Measurements from ENCODE around the gene ANKRD24.
"Not testable (repeated sequence)": the region's sequence is repeated elsewhere in the genome, so short reads cannot be mapped to it uniquely, and the experiment has no call there.

The ANKRD24 gene

GRCh38 chr19:4215807-4216206 lies 33.3 kb downstream of the ANKRD24 start:
- Histone ChIP-seq H3K4me2 (ENCODE audit: insufficient read depth, low read length) (no peak overlapping the region), H3K36me3 (ENCODE audit: insufficient read depth, low read length) (no peaks in the 10 kb centered on the region), H3K27ac (ENCODE audit: low read length) (no peak overlapping the region), H3K9ac (ENCODE audit: low read depth, low read length) (no peak overlapping the region), H4K20me1 (ENCODE audit: insufficient read depth, low read length) (0 out of 2 replicates have a peak, but pooled peaks cover 4% of the 10 kb centered on the region), H3K4me3 (ENCODE audit: low read depth in 1 of 2, low read length in 2 of 2) (no peak overlapping the region), H3K79me2 (ENCODE audit: insufficient read depth, low read length) (no peaks in the 10 kb centered on the region), H3K27me3 (ENCODE audit: insufficient read depth, low read length, poor library complexity) (no peaks in the 10 kb centered on the region), H3K9me3 (ENCODE audit: insufficient read depth, low read length, severe bottlenecking) (no peaks in the 10 kb centered on the region), H3K4me1 (ENCODE audit: insufficient read depth, low read length) (no peaks in the 10 kb centered on the region), H2AFZ (ENCODE audit: low read depth, low read length) (no peak overlapping the region)
- TF ChIP-seq CTCF (IDR thresholded peaks at IDR 0.05; ENCODE audit: borderline replicate concordance, extremely low read depth, low read length, poor library complexity, severe bottlenecking): no peak
- TF ChIP-seq EZH2 (IDR thresholded peaks at IDR 0.05; ENCODE audit: borderline replicate concordance, low read depth, low read length, severe bottlenecking): no peak
- ATAC-seq (ENCODE audit: insufficient read depth, low read depth) (no peak), DNase-seq (no peak)

- no peak for ATAC-seq (ENCODE audit: insufficient read depth, low read depth)
- H3K27ac ChIP-seq (ENCODE audit: low read length): no peak overlapping the region
- no peaks in the 10 kb centered on the region for H3K4me1 ChIP-seq (ENCODE audit: insufficient read depth, low read length)
- H3K4me2 ChIP-seq (ENCODE audit: insufficient read depth, low read length): no peak overlapping the region
- no peak overlapping the region for H2AFZ ChIP-seq (ENCODE audit: low read depth, low read length)
- H3K36me3 ChIP-seq (ENCODE audit: insufficient read depth, low read length): no peaks in the 10 kb centered on the region
- TF ChIP-seq CTCF (IDR thresholded peaks at IDR 0.05; ENCODE audit: borderline replicate concordance, extremely low read depth, low read length, poor library complexity, severe bottlenecking) (no peak), EZH2 (IDR thresholded peaks at IDR 0.05; ENCODE audit: borderline replicate concordance, low read depth, low read length, severe bottlenecking) (no peak)
- no peak overlapping the region for H3K4me3 ChIP-seq (ENCODE audit: low read depth in 1 of 2, low read length in 2 of 2)
- no peak overlapping the region for H3K9ac ChIP-seq (ENCODE audit: low read depth, low read length)
- 0 out of 2 replicates have a peak, but pooled peaks cover 4% of the 10 kb centered on the region for H4K20me1 ChIP-seq (ENCODE audit: insufficient read depth, low read length)
- no peaks in the 10 kb centered on the region for H3K79me2 ChIP-seq (ENCODE audit: insufficient read depth, low read length)
- no peaks in the 10 kb centered on the region for H3K27me3 ChIP-seq (ENCODE audit: insufficient read depth, low read length, poor library complexity)
- no peaks in the 10 kb centered on the region for H3K9me3 ChIP-seq (ENCODE audit: insufficient read depth, low read length, severe bottlenecking)
- no peak for DNase-seq
Measured at GRCh38 chr19:4216846-4217245, 34.4 kb downstream of the ANKRD24 start.

DNA sequence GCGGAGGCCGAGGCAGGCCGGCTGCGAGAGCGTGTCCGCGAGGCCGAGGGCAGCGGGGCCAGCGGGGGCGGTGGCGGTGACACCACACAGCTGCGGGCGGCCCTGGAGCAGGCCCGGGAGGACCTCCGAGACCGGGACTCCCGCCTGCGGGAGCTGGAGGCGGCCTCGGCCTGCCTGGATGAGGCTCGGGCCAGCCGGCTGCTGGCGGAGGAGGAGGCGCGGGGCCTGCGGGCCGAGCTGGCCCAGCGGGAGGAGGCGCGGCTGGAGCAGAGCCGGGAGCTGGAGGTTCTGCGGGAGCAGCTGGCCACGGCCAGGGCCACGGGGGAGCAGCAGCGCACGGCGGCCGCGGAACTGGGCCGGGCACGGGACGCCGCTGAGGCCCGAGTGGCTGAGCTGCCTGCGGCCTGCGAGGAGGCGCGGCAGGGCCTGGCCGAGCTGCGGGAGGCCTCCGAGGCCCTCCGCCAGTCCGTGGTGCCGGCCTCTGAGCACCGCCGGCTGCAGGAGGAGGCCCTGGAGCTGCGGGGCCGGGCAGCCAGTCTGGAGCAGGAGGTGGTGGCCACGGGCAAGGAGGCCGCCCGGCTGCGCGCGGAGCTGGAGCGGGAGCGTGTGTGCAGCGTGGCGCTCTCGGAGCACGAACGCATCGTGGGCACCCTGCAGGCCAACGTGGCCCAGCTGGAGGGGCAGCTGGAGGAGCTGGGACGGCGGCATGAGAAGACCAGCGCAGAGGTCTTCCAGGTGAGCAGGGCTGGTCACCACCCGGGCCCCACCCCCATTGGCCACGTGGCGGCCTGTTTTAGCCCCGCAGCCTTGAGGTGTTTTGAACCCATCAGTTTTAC lies 35.2 kb downstream of the ANKRD24 start:
- H3K4me3 ChIP-seq (ENCODE audit: low read depth in 1 of 2, low read length in 2 of 2): no peak overlapping the region
- H3K27ac ChIP-seq (ENCODE audit: low read length): no peak overlapping the region
- H4K20me1 ChIP-seq (ENCODE audit: insufficient read depth, low read length): no peaks in the 10 kb centered on the region
- H3K4me1 ChIP-seq (ENCODE audit: insufficient read depth, low read length): no peaks in the 10 kb centered on the region
- no peak overlapping the region for H3K4me2 ChIP-seq (ENCODE audit: insufficient read depth, low read length)
- TF ChIP-seq EZH2 (IDR thresholded peaks at IDR 0.05; ENCODE audit: borderline replicate concordance, low read depth, low read length, severe bottlenecking) (no peak), CTCF (IDR thresholded peaks at IDR 0.05; ENCODE audit: borderline replicate concordance, extremely low read depth, low read length, poor library complexity, severe bottlenecking) (no peak)
- ATAC-seq (ENCODE audit: insufficient read depth, low read depth) (no peak), DNase-seq (no peak)
- no peak overlapping the region for H2AFZ ChIP-seq (ENCODE audit: low read depth, low read length)
- H3K9me3 ChIP-seq (ENCODE audit: insufficient read depth, low read length, severe bottlenecking): no peaks in the 10 kb centered on the region
- H3K9ac ChIP-seq (ENCODE audit: low read depth, low read length): no peak overlapping the region
- H3K79me2 ChIP-seq (ENCODE audit: insufficient read depth, low read length): no peaks in the 10 kb centered on the region
- H3K36me3 ChIP-seq (ENCODE audit: insufficient read depth, low read length): no peaks in the 10 kb centered on the region
- H3K27me3 ChIP-seq (ENCODE audit: insufficient read depth, low read length, poor library complexity): no peaks in the 10 kb centered on the region

DNA sequence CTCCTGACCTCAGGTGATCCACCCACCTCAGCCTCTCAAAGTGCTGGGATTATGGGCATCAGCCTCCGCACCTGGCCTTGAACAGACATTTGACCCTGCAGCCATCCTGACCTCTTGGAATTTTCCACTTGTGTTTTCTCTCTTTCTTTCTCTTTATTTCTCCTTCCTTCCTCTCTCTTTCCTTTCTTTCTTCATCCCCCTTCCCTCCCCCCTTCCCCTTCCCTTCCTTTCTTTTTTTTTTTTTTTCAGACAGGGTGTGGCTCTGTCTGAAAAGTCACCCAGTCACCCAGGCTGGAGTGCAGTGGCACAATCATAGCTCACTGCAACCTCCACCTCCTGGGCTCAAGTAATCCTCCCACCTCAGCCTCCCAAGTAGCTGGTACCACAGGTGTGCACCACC lies 36.0 kb downstream of the ANKRD24 start:
- not testable (repeated sequence) for H3K4me3 ChIP-seq (ENCODE audit: low read depth in 1 of 2, low read length in 2 of 2); H3K36me3 ChIP-seq (ENCODE audit: insufficient read depth, low read length); ATAC-seq (ENCODE audit: insufficient read depth, low read depth)

More for the DNA sequence above, 36.0 kb downstream of the ANKRD24 start:
- H3K27me3 ChIP-seq (ENCODE audit: insufficient read depth, low read length, poor library complexity); H3K9ac ChIP-seq (ENCODE audit: low read depth, low read length); H3K9me3 ChIP-seq (ENCODE audit: insufficient read depth, low read length, severe bottlenecking); H4K20me1 ChIP-seq (ENCODE audit: insufficient read depth, low read length); H3K79me2 ChIP-seq (ENCODE audit: insufficient read depth, low read length); H3K4me1 ChIP-seq (ENCODE audit: insufficient read depth, low read length); DNase-seq; H3K4me2 ChIP-seq (ENCODE audit: insufficient read depth, low read length); H2AFZ ChIP-seq (ENCODE audit: low read depth, low read length); H3K27ac ChIP-seq (ENCODE audit: low read length): not testable (repeated sequence)
